ENCODE measurements around the gene RSBN1.

Gene RSBN1

GRCh38 chr1:113770031-113770430, 42.2 kb downstream of the RSBN1 start:
- DNase-seq (ENCODE audit: low read depth): no peak
- H3K4me3 ChIP-seq (ENCODE audit: control insufficient read depth, low read depth, low read length): no peak overlapping the region
- TF ChIP-seq CTCF (IDR thresholded peaks at IDR 0.05; ENCODE audit: control insufficient read depth, insufficient read depth, low read depth, low read length, missing control alignments): no peak

GRCh38 chr1:113769601-113769970, 42.7 kb downstream of the RSBN1 start:
- no peak for TF ChIP-seq CTCF (IDR thresholded peaks at IDR 0.05; ENCODE audit: control insufficient read depth, insufficient read depth, low read depth, low read length, missing control alignments)
- H3K4me3 ChIP-seq (ENCODE audit: control insufficient read depth, low read depth, low read length): no peak overlapping the region
- DNase-seq (ENCODE audit: low read depth): no peak

- no peak for TF ChIP-seq CTCF (IDR thresholded peaks at IDR 0.05; ENCODE audit: control insufficient read depth, insufficient read depth, low read depth, low read length, missing control alignments)
- no peak for DNase-seq (ENCODE audit: low read depth)
- no peak overlapping the region for H3K4me3 ChIP-seq (ENCODE audit: control insufficient read depth, low read depth, low read length)
Observed at GRCh38 chr1:113768916-113769600, 43.2 kb downstream of the RSBN1 start.

- DNase-seq (ENCODE audit: low read depth): peak; percentile 50
- no peak overlapping the region for H3K4me3 ChIP-seq (ENCODE audit: control insufficient read depth, low read depth, low read length)
- TF ChIP-seq CTCF (IDR thresholded peaks at IDR 0.05; ENCODE audit: control insufficient read depth, insufficient read depth, low read depth, low read length, missing control alignments): no peak
Observed at GRCh38 chr1:113765306-113766230, 46.7 kb downstream of the RSBN1 start.

- DNase-seq (ENCODE audit: low read depth): no peak
- no peak overlapping the region for H3K4me3 ChIP-seq (ENCODE audit: control insufficient read depth, low read depth, low read length)
- TF ChIP-seq CTCF (IDR thresholded peaks at IDR 0.05; ENCODE audit: control insufficient read depth, insufficient read depth, low read depth, low read length, missing control alignments): no peak
Observed at GRCh38 chr1:113763661-113764060, 48.6 kb downstream of the RSBN1 start.

GRCh38 chr1:113761937-113762336, 50.3 kb downstream of the RSBN1 start:
- no peak overlapping the region for H3K4me3 ChIP-seq (ENCODE audit: control insufficient read depth, low read depth, low read length)
- DNase-seq (ENCODE audit: low read depth): no peak
- TF ChIP-seq CTCF (IDR thresholded peaks at IDR 0.05; ENCODE audit: control insufficient read depth, insufficient read depth, low read depth, low read length, missing control alignments): no peak

Measured in AG09309 (cell line).